HT-29 (cell line): ENCODE results near the gene ZNF578. TPM values are rescaled to one million over a fixed set of nuclear protein-coding genes. Genes with fewer than 3 reads are reported as not detected.
"Not testable (repeated sequence)": the region's sequence is repeated elsewhere in the genome, so short reads cannot be mapped to it uniquely, and the experiment has no call there.

Source experiments
- DNase-seq: peaks from one replicate; pipeline ENCODE4 v3.0.0-alpha.2; 2015; ENCODE audit warnings: low spot score
- total RNA-seq: library from RNA; depleted of rRNA; stranded (reverse); fragments of >200 nt; shearing (Covaris generic); gene quantifications from 2 replicates; pipeline ENCODE4 v1.2.3, GENCODE V29; 2014

Gene ZNF578
- total RNA-seq, 1 experiment from 2014 or later = not detected

GRCh38 chr19:52507266-52507665 lies 53.9 kb downstream of the ZNF578 start:
- no peak for DNase-seq

- DNase-seq = no peak
These were observed 62.8 kb downstream of the ZNF578 start for GRCh38 chr19:52516191-52516590.

GRCh38 chr19:52518646-52519045 lies 65.3 kb downstream of the ZNF578 start:
- no peak for DNase-seq

- DNase-seq = not testable (repeated sequence)
These were observed 65.8 kb downstream of the ZNF578 start for GRCh38 chr19:52519175-52519574.

GRCh38 chr19:52520013-52520412 lies 66.7 kb downstream of the ZNF578 start:
- DNase-seq = no peak

- no peak for DNase-seq
These were observed 69.2 kb downstream of the ZNF578 start for GRCh38 chr19:52522551-52522950.

GRCh38 chr19:52524086-52524485 lies 70.7 kb downstream of the ZNF578 start:
- no peak for DNase-seq

GRCh38 chr19:52527134-52527955 lies 74.0 kb downstream of the ZNF578 start, which contains the start of gene ZNF808:
TSS of gene ZNF808 (plus strand) at chr19:52527668. CDS start at chr19:52543285, 15,617 bp downstream.
- peak; percentile 81 for DNase-seq

GRCh38 chr19:52527956-52528351 lies 74.6 kb downstream of the ZNF578 start:
- DNase-seq = peak; percentile 4

- DNase-seq = no peak
These were observed 79.1 kb downstream of the ZNF578 start for GRCh38 chr19:52532480-52532879.

GRCh38 chr19:52533901-52534300 lies 80.5 kb downstream of the ZNF578 start:
- DNase-seq = no peak

- DNase-seq = not testable (repeated sequence)
These were observed 82.0 kb downstream of the ZNF578 start for GRCh38 chr19:52535385-52535770.

GRCh38 chr19:52535771-52536447 lies 82.6 kb downstream of the ZNF578 start:
- no peak for DNase-seq

- no peak for DNase-seq
These were observed 83.1 kb downstream of the ZNF578 start for GRCh38 chr19:52536448-52536800.

GRCh38 chr19:52538815-52539214 lies 85.5 kb downstream of the ZNF578 start:
- not testable (repeated sequence) for DNase-seq

GRCh38 chr19:52541176-52541575 lies 87.8 kb downstream of the ZNF578 start:
- not testable (repeated sequence) for DNase-seq

- DNase-seq = no peak
These were observed 88.3 kb downstream of the ZNF578 start for GRCh38 chr19:52541608-52542007.

GRCh38 chr19:52542541-52542940 lies 89.2 kb downstream of the ZNF578 start:
- DNase-seq = not testable (repeated sequence)

- DNase-seq = no peak
These were observed 89.8 kb downstream of the ZNF578 start for GRCh38 chr19:52542984-52543664.

GRCh38 chr19:52554216-52554971 lies 101.0 kb downstream of the ZNF578 start:
- no peak for DNase-seq

- no peak for DNase-seq
These were observed 104.1 kb downstream of the ZNF578 start for GRCh38 chr19:52557231-52557995.
